K562 (cell line): ENCODE measurements around the gene SCARF2. TPM values are rescaled to one million over a fixed set of nuclear protein-coding genes. Genes with fewer than 3 reads are reported as not detected.

ENCODE experiments used
- CBFA2T3 ChIP-seq: fragments of 450-650 bp; IDR thresholded peaks from 2 replicates; pipeline ENCODE4 v1.6.1; 2017
- DMBX1 ChIP-seq: fragments of 250-450 bp; sonication (Bioruptor Pico); IDR thresholded peaks from 2 replicates; pipeline ENCODE4 v1.8.0; 2022; ENCODE audit warnings: inconsistent platforms, mild to moderate bottlenecking, moderate library complexity, borderline replicate concordance
- ETV5 ChIP-seq: sonication (generic); formaldehyde crosslinking; IDR thresholded peaks from 2 replicates; pipeline ENCODE4 v1.4.0; 2020; ENCODE audit warnings: low read depth, mild to moderate bottlenecking, missing genetic modification reagents
- RBM22 ChIP-seq: fragments of 200-400 bp; formaldehyde crosslinking; IDR thresholded peaks from 2 replicates; pipeline ENCODE4 v1.6.1; 2018; ENCODE audit warnings: low read length, low read depth; ENCODE audit not compliant: poor library complexity, severe bottlenecking
- SMAD1 ChIP-seq: fragments of 150-350 bp; IDR thresholded peaks from 2 replicates; pipeline ENCODE4 v1.6.1; 2014; ENCODE audit warnings: low read length, low read depth; ENCODE audit not compliant: partially characterized antibody
- TCFL5 ChIP-seq: fragments of 250-450 bp; sonication (Bioruptor Pico); conservative IDR thresholded peaks from 2 replicates; pipeline ENCODE4 v1.6.1; 2021; ENCODE audit warnings: mild to moderate bottlenecking, moderate library complexity, matching md5 sums
- XRCC3 ChIP-seq: fragments of 450-650 bp; IDR thresholded peaks from 2 replicates; pipeline ENCODE4 v1.6.1; 2017; ENCODE audit warnings: mild to moderate bottlenecking, moderate library complexity
- ZNF133 ChIP-seq: fragments of 250-450 bp; sonication (Bioruptor Pico); IDR thresholded peaks from 2 replicates; pipeline ENCODE4 v1.4.0; 2020; ENCODE audit warnings: mild to moderate bottlenecking
- ZNF23 ChIP-seq: fragments of 250-450 bp; sonication (Bioruptor Pico); IDR thresholded peaks from 2 replicates; pipeline ENCODE4 v1.4.0; 2020; ENCODE audit warnings: mild to moderate bottlenecking
- ZNF584 ChIP-seq: fragments of 200-800 bp; sonication (Bioruptor generic); IDR thresholded peaks from 2 replicates; pipeline ENCODE4 v1.6.1; 2016; ENCODE audit warnings: low read depth, mild to moderate bottlenecking, missing genetic modification characterization, missing compliant biosample characterization
- polyA plus RNA-seq, 8 experiments: library from polyadenylated mRNA; depleted of rRNA in 4 of 8; stranded (reverse) in 5 of 8; unstranded in 3 of 8; fragments of >200 nt; fragmentation: Nextera tagmentation in 2 of 8; fragmentation: Illumina TruSeq in 1 of 8; extraction: Ambion mirVana in 2 of 8; extraction: Trizol in 1 of 8; gene quantifications; 2 replicates each; pipeline versions ENCODE4 v1.2.1 to v1.2.3, GENCODE V29; 2011 to 2014; ENCODE audit warnings: inconsistent platforms in 1 of 8, missing spikeins in 1 of 8
- total RNA-seq, 7 experiments: library from RNA; depleted of rRNA in 6 of 7; stranded (reverse); fragments of >200 nt in 6 of 7; fragmentation: Illumina TruSeq in 2 of 7; extraction: Trizol in 2 of 7; gene quantifications; 2 replicates each; pipeline versions ENCODE4 v1.2.1 to v1.2.3, GENCODE V29; 2011 to 2021; ENCODE audit warnings: low replicate concordance in 1 of 7
- TF ChIP-seq, protein P1 (sequence below), 2 experiments: IDR thresholded peaks; 2 replicates each; pipeline ENCODE4 v1.6.1; 2012; ENCODE audit warnings: improper control_type of control experiment in 2 of 2, low read depth in 2 of 2, low read length in 2 of 2, borderline replicate concordance in 1 of 2
- TF ChIP-seq, protein P2 (sequence below): fragments of 250-450 bp; sonication (Bioruptor Pico); IDR thresholded peaks from 2 replicates; pipeline ENCODE4 v1.4.0; 2020
- TF ChIP-seq, protein P3 (sequence below): fragments of 200-800 bp; sonication (Bioruptor generic); IDR thresholded peaks from 2 replicates; pipeline ENCODE4 v1.6.1; 2017; ENCODE audit warnings: missing genetic modification characterization, missing compliant biosample characterization
- TF ChIP-seq, protein P4 (sequence below): sonication (generic); formaldehyde crosslinking; IDR thresholded peaks from 2 replicates; pipeline ENCODE4 v1.9.0; 2022; ENCODE audit warnings: mild to moderate bottlenecking, missing genetic modification reagents
- TF ChIP-seq, protein P5 (sequence below): fragments of 250-450 bp; sonication (Bioruptor Pico); IDR thresholded peaks from 2 replicates; pipeline ENCODE4 v1.8.0; 2022; ENCODE audit warnings: moderate library complexity, mild to moderate bottlenecking, inconsistent platforms

SCARF2 gene
- total and polyA plus RNA-seq, 9 of the 15 experiments (the other 6 are each of a cell fraction or from before 2014, with no cell fraction given), result 0.06 to 0.32 (median 0.21) TPM; not detected in 5

DNA sequence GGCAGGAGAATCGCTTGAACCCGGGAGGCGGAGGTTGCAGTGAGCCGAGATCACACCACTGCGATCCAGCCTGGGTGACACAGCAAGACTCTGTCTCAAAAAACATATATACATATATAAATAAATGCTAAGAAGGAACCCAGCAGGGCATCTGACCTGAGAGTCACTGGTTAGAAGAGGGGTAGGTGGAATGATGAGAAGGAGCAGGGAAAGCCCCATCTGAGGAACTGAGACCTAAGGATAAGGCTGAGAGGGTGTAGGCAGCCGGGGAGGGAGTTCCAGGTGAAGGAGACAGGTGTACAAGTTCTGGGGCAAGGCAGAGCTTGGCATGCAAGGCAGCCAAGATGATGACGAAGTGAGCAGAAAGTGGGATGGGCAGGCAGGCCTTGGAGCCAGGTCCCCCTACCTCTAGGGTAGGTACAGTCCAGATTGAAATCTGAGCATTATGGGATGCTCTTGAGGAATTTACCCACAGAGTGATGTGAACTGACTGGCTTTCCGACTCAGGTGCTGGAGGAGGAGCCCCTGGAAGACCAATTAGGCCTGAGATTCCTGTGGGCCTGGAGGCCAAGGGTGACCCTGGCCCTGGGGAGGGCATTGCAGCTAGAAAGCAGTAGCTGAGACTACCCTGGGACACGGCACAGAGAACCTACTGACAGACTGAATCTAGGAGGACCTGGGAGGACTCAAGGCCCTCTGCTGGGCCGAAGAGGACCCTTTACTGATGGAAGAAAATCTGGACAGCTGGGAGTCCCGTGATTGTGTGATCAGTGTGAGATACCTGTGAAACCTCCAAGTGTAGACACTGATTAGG, 35.2 kb upstream of the SCARF2 start (continued):
- TF ChIP-seq, protein P1, sequence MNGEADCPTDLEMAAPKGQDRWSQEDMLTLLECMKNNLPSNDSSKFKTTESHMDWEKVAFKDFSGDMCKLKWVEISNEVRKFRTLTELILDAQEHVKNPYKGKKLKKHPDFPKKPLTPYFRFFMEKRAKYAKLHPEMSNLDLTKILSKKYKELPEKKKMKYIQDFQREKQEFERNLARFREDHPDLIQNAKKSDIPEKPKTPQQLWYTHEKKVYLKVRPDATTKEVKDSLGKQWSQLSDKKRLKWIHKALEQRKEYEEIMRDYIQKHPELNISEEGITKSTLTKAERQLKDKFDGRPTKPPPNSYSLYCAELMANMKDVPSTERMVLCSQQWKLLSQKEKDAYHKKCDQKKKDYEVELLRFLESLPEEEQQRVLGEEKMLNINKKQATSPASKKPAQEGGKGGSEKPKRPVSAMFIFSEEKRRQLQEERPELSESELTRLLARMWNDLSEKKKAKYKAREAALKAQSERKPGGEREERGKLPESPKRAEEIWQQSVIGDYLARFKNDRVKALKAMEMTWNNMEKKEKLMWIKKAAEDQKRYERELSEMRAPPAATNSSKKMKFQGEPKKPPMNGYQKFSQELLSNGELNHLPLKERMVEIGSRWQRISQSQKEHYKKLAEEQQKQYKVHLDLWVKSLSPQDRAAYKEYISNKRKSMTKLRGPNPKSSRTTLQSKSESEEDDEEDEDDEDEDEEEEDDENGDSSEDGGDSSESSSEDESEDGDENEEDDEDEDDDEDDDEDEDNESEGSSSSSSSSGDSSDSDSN (IDR thresholded peaks at IDR 0.05; ENCODE audit: borderline replicate concordance in 1 of 2, low read depth in 2 of 2, low read length in 2 of 2), result 0 out of 4 replicates have a peak, but pooled peaks of 1 of the 2 experiments have one; percentile 29
- TF ChIP-seq ETV5 (CRISPR knock-in tag) (no peak), TCFL5 (CRISPR knock-in tag) (no peak), ZNF133 (CRISPR knock-in tag) (0 out of 2 replicates have a peak, but pooled peaks have one; percentile 28), XRCC3 (no peak), CBFA2T3 (peak; percentile 52), ZNF23 (CRISPR knock-in tag) (no peak), ZNF584 (0 out of 2 replicates have a peak, but pooled peaks have one; percentile 30), RBM22 (no peak), SMAD1 (peak; percentile 24), DMBX1 (0 out of 2 replicates have a peak, but pooled peaks have one; percentile 14)
- TF ChIP-seq, protein P2, sequence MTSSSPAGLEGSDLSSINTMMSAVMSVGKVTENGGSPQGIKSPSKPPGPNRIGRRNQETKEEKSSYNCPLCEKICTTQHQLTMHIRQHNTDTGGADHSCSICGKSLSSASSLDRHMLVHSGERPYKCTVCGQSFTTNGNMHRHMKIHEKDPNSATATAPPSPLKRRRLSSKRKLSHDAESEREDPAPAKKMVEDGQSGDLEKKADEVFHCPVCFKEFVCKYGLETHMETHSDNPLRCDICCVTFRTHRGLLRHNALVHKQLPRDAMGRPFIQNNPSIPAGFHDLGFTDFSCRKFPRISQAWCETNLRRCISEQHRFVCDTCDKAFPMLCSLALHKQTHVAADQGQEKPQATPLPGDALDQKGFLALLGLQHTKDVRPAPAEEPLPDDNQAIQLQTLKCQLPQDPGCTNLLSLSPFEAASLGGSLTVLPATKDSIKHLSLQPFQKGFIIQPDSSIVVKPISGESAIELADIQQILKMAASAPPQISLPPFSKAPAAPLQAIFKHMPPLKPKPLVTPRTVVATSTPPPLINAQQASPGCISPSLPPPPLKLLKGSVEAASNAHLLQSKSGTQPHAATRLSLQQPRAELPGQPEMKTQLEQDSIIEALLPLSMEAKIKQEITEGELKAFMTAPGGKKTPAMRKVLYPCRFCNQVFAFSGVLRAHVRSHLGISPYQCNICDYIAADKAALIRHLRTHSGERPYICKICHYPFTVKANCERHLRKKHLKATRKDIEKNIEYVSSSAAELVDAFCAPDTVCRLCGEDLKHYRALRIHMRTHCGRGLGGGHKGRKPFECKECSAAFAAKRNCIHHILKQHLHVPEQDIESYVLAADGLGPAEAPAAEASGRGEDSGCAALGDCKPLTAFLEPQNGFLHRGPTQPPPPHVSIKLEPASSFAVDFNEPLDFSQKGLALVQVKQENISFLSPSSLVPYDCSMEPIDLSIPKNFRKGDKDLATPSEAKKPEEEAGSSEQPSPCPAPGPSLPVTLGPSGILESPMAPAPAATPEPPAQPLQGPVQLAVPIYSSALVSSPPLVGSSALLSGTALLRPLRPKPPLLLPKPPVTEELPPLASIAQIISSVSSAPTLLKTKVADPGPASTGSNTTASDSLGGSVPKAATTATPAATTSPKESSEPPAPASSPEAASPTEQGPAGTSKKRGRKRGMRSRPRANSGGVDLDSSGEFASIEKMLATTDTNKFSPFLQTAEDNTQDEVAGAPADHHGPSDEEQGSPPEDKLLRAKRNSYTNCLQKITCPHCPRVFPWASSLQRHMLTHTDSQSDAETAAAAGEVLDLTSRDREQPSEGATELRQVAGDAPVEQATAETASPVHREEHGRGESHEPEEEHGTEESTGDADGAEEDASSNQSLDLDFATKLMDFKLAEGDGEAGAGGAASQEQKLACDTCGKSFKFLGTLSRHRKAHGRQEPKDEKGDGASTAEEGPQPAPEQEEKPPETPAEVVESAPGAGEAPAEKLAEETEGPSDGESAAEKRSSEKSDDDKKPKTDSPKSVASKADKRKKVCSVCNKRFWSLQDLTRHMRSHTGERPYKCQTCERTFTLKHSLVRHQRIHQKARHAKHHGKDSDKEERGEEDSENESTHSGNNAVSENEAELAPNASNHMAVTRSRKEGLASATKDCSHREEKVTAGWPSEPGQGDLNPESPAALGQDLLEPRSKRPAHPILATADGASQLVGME, result 0 out of 2 replicates have a peak, but pooled peaks have one; percentile 7
- TF ChIP-seq, protein P3, sequence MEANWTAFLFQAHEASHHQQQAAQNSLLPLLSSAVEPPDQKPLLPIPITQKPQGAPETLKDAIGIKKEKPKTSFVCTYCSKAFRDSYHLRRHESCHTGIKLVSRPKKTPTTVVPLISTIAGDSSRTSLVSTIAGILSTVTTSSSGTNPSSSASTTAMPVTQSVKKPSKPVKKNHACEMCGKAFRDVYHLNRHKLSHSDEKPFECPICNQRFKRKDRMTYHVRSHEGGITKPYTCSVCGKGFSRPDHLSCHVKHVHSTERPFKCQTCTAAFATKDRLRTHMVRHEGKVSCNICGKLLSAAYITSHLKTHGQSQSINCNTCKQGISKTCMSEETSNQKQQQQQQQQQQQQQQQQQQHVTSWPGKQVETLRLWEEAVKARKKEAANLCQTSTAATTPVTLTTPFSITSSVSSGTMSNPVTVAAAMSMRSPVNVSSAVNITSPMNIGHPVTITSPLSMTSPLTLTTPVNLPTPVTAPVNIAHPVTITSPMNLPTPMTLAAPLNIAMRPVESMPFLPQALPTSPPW (CRISPR knock-in tag), result no peak
- TF ChIP-seq, protein P4, sequence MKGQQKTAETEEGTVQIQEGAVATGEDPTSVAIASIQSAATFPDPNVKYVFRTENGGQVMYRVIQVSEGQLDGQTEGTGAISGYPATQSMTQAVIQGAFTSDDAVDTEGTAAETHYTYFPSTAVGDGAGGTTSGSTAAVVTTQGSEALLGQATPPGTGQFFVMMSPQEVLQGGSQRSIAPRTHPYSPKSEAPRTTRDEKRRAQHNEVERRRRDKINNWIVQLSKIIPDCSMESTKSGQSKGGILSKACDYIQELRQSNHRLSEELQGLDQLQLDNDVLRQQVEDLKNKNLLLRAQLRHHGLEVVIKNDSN (CRISPR knock-in tag), result peak; percentile 32; the same call in 1 of the 2 replicates
- TF ChIP-seq, protein P5, sequence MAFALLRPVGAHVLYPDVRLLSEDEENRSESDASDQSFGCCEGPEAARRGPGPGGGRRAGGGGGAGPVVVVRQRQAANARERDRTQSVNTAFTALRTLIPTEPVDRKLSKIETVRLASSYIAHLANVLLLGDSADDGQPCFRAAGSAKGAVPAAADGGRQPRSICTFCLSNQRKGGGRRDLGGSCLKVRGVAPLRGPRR (CRISPR knock-in tag), result 0 out of 2 replicates have a peak, but pooled peaks have one; percentile 38
